Activated B cell treated with CpG ODN at 0.5 μM for 24 hours (primary cell): Measurements from ENCODE around the gene MANSC1. TPM values are rescaled to one million over a fixed set of nuclear protein-coding genes. Genes with fewer than 3 reads are reported as not detected.
"Not testable (repeated sequence)": the region's sequence is repeated elsewhere in the genome, so short reads cannot be mapped to it uniquely, and the experiment has no call there.

Experiments
- ATAC-seq: fragments of 200-7000 bp; cut with Tn5 transposase; one replicate; pipeline ENCODE4 v1.10.0; 2021; ENCODE audit warnings: low read depth, mild to moderate bottlenecking, moderate library complexity
- CTCF ChIA-PET: fragments of 350-600 bp; sonication (Branson Sonifier 250); formaldehyde crosslinking; loops from one replicate; lab custom pipeline; 2021; ENCODE audit warnings: antibody characterized with exemption; lab: Charles Lee
- POLR2A ChIA-PET: fragments of 350-600 bp; sonication (Branson Sonifier 250); formaldehyde crosslinking; loops from one replicate; lab custom pipeline; 2021; ENCODE audit warnings: antibody characterized with exemption; lab: Charles Lee
- DNase-seq: peaks from one replicate; pipeline ENCODE4 v3.0.0; 2022
- H3K27ac Mint-ChIP-seq: one replicate; pipeline ENCODE4 v1.8.0; 2020; ENCODE audit warnings: mixed read lengths
- H3K27me3 Mint-ChIP-seq: one replicate; pipeline ENCODE4 v1.8.0; 2021; ENCODE audit warnings: mixed read lengths
- H3K36me3 Mint-ChIP-seq: one replicate; pipeline ENCODE4 v1.8.0; 2021; ENCODE audit warnings: low read depth, mixed read lengths
- H3K4me1 Mint-ChIP-seq: one replicate; pipeline ENCODE4 v1.8.0; 2021; ENCODE audit warnings: mixed read lengths
- H3K4me3 Mint-ChIP-seq: one replicate; pipeline ENCODE4 v1.8.0; 2020; ENCODE audit warnings: mild to moderate bottlenecking, mixed read lengths
- H3K9me3 Mint-ChIP-seq: one replicate; pipeline ENCODE4 v1.8.0; 2020; ENCODE audit warnings: mixed read lengths
- intact Hi-C: fragments of 100-400 bp; cut with micrococcal nuclease; formaldehyde crosslinking; loops from one replicate; pipeline ENCODE4 v1.15.1; 2024
- total RNA-seq: library from RNA; stranded (reverse); gene quantifications from 2 replicates; pipeline ENCODE4 v1.2.3, GENCODE V29; 2022
- TF ChIP-seq, protein P1 (sequence below): fragments of 200-600 bp; IDR thresholded peaks from one replicate; pipeline ENCODE4 v1.8.0; 2022; ENCODE audit warnings: antibody characterized with exemption, mild to moderate bottlenecking

MANSC1 gene
- total RNA-seq, 1 donor from 2014 or later = 0.86 TPM

DNA sequence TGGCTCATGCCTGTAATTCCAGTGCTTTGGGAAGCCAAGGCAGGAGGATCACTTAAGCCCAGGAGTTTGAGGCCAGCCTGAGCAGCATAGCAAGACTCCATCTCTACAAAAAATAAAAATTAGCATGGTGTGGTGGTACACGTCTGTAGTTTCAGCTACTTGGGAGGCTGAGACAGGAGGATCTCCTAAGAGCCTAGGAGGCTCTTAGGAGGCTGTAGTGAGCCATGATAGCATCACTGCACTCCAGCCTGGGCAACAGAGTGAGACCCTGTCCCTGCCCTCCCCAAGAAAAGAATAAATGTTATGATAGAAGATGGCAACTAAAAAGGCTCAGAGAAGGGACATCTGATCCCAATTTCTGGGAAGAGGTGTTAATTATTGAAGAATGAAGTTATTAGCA is 3.2 kb upstream of the MANSC1 start:
- Mint-ChIP-seq H3K4me1 (peaks cover 34% of the 10 kb centered on the region), H3K36me3 (peaks cover 8% of the 10 kb centered on the region), H3K27ac (no peak overlapping the region), H3K9me3 (no peaks in the 10 kb centered on the region), H3K4me3 (no peak overlapping the region), H3K27me3 (no peaks in the 10 kb centered on the region)
- DNase-seq (no peak), ATAC-seq (no peak)
- ChIA-PET POLR2A (no interaction called here), CTCF (no interaction called here)
- TF ChIP-seq, protein P1, sequence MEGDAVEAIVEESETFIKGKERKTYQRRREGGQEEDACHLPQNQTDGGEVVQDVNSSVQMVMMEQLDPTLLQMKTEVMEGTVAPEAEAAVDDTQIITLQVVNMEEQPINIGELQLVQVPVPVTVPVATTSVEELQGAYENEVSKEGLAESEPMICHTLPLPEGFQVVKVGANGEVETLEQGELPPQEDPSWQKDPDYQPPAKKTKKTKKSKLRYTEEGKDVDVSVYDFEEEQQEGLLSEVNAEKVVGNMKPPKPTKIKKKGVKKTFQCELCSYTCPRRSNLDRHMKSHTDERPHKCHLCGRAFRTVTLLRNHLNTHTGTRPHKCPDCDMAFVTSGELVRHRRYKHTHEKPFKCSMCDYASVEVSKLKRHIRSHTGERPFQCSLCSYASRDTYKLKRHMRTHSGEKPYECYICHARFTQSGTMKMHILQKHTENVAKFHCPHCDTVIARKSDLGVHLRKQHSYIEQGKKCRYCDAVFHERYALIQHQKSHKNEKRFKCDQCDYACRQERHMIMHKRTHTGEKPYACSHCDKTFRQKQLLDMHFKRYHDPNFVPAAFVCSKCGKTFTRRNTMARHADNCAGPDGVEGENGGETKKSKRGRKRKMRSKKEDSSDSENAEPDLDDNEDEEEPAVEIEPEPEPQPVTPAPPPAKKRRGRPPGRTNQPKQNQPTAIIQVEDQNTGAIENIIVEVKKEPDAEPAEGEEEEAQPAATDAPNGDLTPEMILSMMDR = no peak
- intact Hi-C loops = loop anchor here (10.0 kb wide), 1 partner anchor 1182 kb away; no protein-coding TSS in a partner anchor

- H3K27ac Mint-ChIP-seq, DNase-seq, H3K36me3 Mint-ChIP-seq, H3K9me3 Mint-ChIP-seq, CTCF ChIA-PET, H3K27me3 Mint-ChIP-seq, H3K4me3 Mint-ChIP-seq, ATAC-seq: not testable (repeated sequence)
- POLR2A ChIA-PET = interaction anchor here (0.9 kb wide), 1 partner anchor 374 kb away, joined by 3 read pairs; no protein-coding TSS in a partner anchor
- H3K4me1 Mint-ChIP-seq = peaks cover 24% of the 10 kb centered on the region
- intact Hi-C loops = loop anchor here (10.0 kb wide), 1 partner anchor 1183 kb away; no protein-coding TSS in a partner anchor
Observed at GRCh38 chr12:12351468-12352185, 1.6 kb upstream of the MANSC1 start.

GRCh38 chr12:12350868-12351463 is 924 bp upstream of the MANSC1 start:
- TF ChIP-seq, protein P1 = no peak
- H3K9me3 Mint-ChIP-seq = no peaks in the 10 kb centered on the region
- H3K4me1 Mint-ChIP-seq = peaks cover 17% of the 10 kb centered on the region
- intact Hi-C loops = loop anchor here (10.0 kb wide), 1 partner anchor 1184 kb away; no protein-coding TSS in a partner anchor
- H3K27me3 Mint-ChIP-seq = no peaks in the 10 kb centered on the region
- no peak for ATAC-seq
- peak overlapping the region; percentile 75 for H3K4me3 Mint-ChIP-seq
- no peak for DNase-seq
- POLR2A ChIA-PET = interaction anchor here (0.9 kb wide), 1 partner anchor 374 kb away, joined by 3 read pairs; no protein-coding TSS in a partner anchor
- H3K36me3 Mint-ChIP-seq = no peaks in the 10 kb centered on the region
- CTCF ChIA-PET = no interaction called here
- H3K27ac Mint-ChIP-seq = no peak overlapping the region

- CTCF ChIA-PET = interaction anchor here (1.1 kb wide), 1 partner anchor 10 kb away, joined by 4 read pairs; no protein-coding TSS in a partner anchor
- H3K4me3 Mint-ChIP-seq = no peak overlapping the region
- no peaks in the 10 kb centered on the region for H3K27me3 Mint-ChIP-seq
- H3K27ac Mint-ChIP-seq = no peak overlapping the region
- no peaks in the 10 kb centered on the region for H3K36me3 Mint-ChIP-seq
- intact Hi-C loops = no loop called here
- H3K4me1 Mint-ChIP-seq = peaks cover 9% of the 10 kb centered on the region
- H3K9me3 Mint-ChIP-seq = no peaks in the 10 kb centered on the region
- DNase-seq (no peak), ATAC-seq (no peak)
- POLR2A ChIA-PET = interaction anchor here (0.6 kb wide), 1 partner anchor 223 kb away, joined by 5 read pairs; no protein-coding TSS in a partner anchor
- TF ChIP-seq, protein P1 = no peak
Observed at GRCh38 chr12:12338527-12339168, 11.4 kb downstream of the MANSC1 start.

DNA sequence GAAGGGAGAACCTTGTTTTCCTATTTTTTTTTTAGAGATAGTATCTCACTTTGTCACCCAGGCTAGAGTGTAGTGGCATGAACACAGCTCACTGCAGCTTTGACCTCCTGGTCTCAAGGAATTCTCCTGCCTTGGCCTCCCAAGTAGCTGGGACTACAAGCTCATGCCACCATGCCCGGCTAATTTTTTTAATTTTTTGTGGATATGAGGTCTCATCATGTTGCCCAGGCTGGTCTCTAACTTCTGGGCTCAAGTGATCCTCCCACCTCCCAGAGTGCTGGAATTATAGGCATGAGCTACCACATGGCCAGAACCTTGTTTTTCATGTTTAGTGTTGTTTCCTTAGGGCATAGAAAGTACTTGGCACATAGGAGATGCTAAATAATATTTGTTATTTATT is 13.5 kb downstream of the MANSC1 start:
- H3K4me3 Mint-ChIP-seq = no peak overlapping the region
- intact Hi-C loops = no loop called here
- ChIA-PET CTCF (interaction anchor here (1.1 kb wide), 2 partner anchors 10 to 21 kb away, joined by 4 read pairs; no protein-coding TSS in a partner anchor), POLR2A (no interaction called here)
- H3K9me3 Mint-ChIP-seq = no peaks in the 10 kb centered on the region
- H3K27me3 Mint-ChIP-seq = no peaks in the 10 kb centered on the region
- DNase-seq = no peak
- H3K36me3 Mint-ChIP-seq = no peaks in the 10 kb centered on the region
- TF ChIP-seq, protein P1 = no peak
- no peak for ATAC-seq
- peaks cover 9% of the 10 kb centered on the region for H3K4me1 Mint-ChIP-seq
- no peak overlapping the region for H3K27ac Mint-ChIP-seq
